Aorta (tissue), 5 donors: ENCODE results near the gene SHANK3. TPM values are rescaled to one million over a fixed set of nuclear protein-coding genes. Genes with fewer than 3 reads are reported as not detected.
"Not testable (repeated sequence)": the region's sequence is repeated elsewhere in the genome, so short reads cannot be mapped to it uniquely, and the experiment has no call there.

Experiments used
- ATAC-seq: fragments of 200-7000 bp; cut with Tn5 transposase; one replicate; pipeline ENCODE4 v1.9.1; 2022; ENCODE audit warnings: moderate library complexity; ENCODE audit not compliant: low FRiP score
- DNase-seq, 2 donors: peaks; one replicate each; pipeline ENCODE4 v3.0.0-alpha.2; 2020
- H3K27ac ChIP-seq, 2 donors: one replicate each; pipeline ENCODE4 v1.5.1; 2013; ENCODE audit warnings: low read length in 2 of 2, mild to moderate bottlenecking in 2 of 2, moderate library complexity in 2 of 2, control low read depth in 1 of 2, inconsistent platforms in 1 of 2, low read depth in 1 of 2
- H3K27me3 ChIP-seq, 2 donors: one replicate each; pipeline ENCODE4 v1.6.1; 2013; ENCODE audit warnings: control low read depth in 1 of 2, low read length in 1 of 2, mild to moderate bottlenecking in 1 of 2, moderate library complexity in 1 of 2; ENCODE audit not compliant: insufficient read depth in 2 of 2, control insufficient read depth in 1 of 2
- H3K36me3 ChIP-seq, 2 donors: one replicate each; pipeline ENCODE4 v1.6.1; 2013; ENCODE audit warnings: control low read depth in 1 of 2, low read length in 1 of 2, mild to moderate bottlenecking in 1 of 2; ENCODE audit not compliant: insufficient read depth in 2 of 2, control insufficient read depth in 1 of 2
- H3K4me1 ChIP-seq, 2 donors: one replicate each; pipeline ENCODE4 v1.6.1; 2013; ENCODE audit warnings: low read length in 2 of 2, control low read depth in 1 of 2, mild to moderate bottlenecking in 1 of 2, moderate library complexity in 1 of 2; ENCODE audit not compliant: insufficient read depth in 2 of 2, control insufficient read depth in 1 of 2
- H3K4me3 ChIP-seq, 2 donors: one replicate each; pipeline ENCODE4 v1.5.1; 2013; ENCODE audit warnings: low read length in 2 of 2, control low read depth in 1 of 2, mild to moderate bottlenecking in 1 of 2
- H3K9me3 ChIP-seq: one replicate; pipeline ENCODE4 v1.6.1; 2013; ENCODE audit warnings: mild to moderate bottlenecking, low read length; ENCODE audit not compliant: control insufficient read depth
- WGBS, 2 donors: extraction: QIAGEN DNeasy Blood & Tissue Kit; methylation state at CpG; one replicate each; pipeline ENCODE4 v1.1.7; 2013; 5-methylcytosine and 5-hydroxymethylcytosine counted together
- intact Hi-C, 2 donors: fragments of 100-400 bp; cut with DNase I; formaldehyde crosslinking; loops; one replicate each; pipeline versions ENCODE4 v1.14.2 to v1.15.0; 2022
- polyA plus RNA-seq, 2 donors: library from polyadenylated mRNA; stranded (reverse); fragments of 200-250 nt; gene quantifications; one replicate each; pipeline ENCODE4 v1.2.3, GENCODE V29; 2013
- total RNA-seq, 2 donors: library from RNA; stranded (reverse); fragmentation: NEBNext Ultra II Directional; extraction: Animal tissue kit (Norgen Biotek cat#: 25700); gene quantifications; one replicate each; pipeline ENCODE4 v1.2.1, GENCODE V29; 2021
- donor health status: healthy with polysubstance abuse.
- donor health status: Bipolar disorder and iron deficiency.
- donor health status: DM: no; HTN: no; CAD: no.
- donor health status: DM: no; HTN: no; CAD: no.
- donor health status: DM: yes; HTN: yes; CAD: no.

The SHANK3 gene
- total and polyA plus RNA-seq, 4 donors, result 0.63 to 62.9 (median 25.9) TPM

- H3K4me1 ChIP-seq, H3K36me3 ChIP-seq, H3K27me3 ChIP-seq, H3K27ac ChIP-seq, H3K4me3 ChIP-seq, H3K9me3 ChIP-seq, intact Hi-C loops, ATAC-seq: not testable (repeated sequence)
- DNase-seq, result peak in 1 of 2 donors; percentile 51
- 81 to 85% methylated on average over 17 of the region's 17 CpGs for WGBS, 2 donors
These were observed 29.4 kb upstream of the SHANK3 start for GRCh38 chr22:50643021-50643820.

GRCh38 chr22:50643821-50644101 lies 28.9 kb upstream of the SHANK3 start:
- ATAC-seq, H3K9me3 ChIP-seq, H3K4me1 ChIP-seq, H3K27me3 ChIP-seq, DNase-seq, H3K36me3 ChIP-seq, H3K4me3 ChIP-seq, intact Hi-C loops, H3K27ac ChIP-seq: not testable (repeated sequence)
- 64 to 71% methylated on average over 3 of the region's 3 CpGs for WGBS, 2 donors

GRCh38 chr22:50653256-50653655 lies 19.4 kb upstream of the SHANK3 start:
- intact Hi-C loops, result no loop called here
- no peak for DNase-seq

GRCh38 chr22:50654664-50655063 lies 18.0 kb upstream of the SHANK3 start:
- H3K27ac ChIP-seq, intact Hi-C loops, H3K9me3 ChIP-seq, H3K36me3 ChIP-seq, H3K4me1 ChIP-seq, H3K4me3 ChIP-seq, H3K27me3 ChIP-seq, ATAC-seq: not testable (repeated sequence)
- peak in 1 of 2 donors; percentile 38 for DNase-seq
- WGBS, 2 donors, result 79 to 82% methylated on average over 6 of the region's 6 CpGs

More at GRCh38 chr22:50653256-50653655, 19.4 kb upstream of the SHANK3 start:
- Histone ChIP-seq H3K9me3 (no peaks in the 10 kb centered on the region), H3K36me3 (no peaks in the 10 kb centered on the region), H3K27me3 (no peaks in the 10 kb centered on the region), H3K27ac (no peak overlapping the region), H3K4me3 (no peak overlapping the region), H3K4me1 (no peaks in the 10 kb centered on the region)
- 85% methylated on average over 10 of the region's 10 CpGs for WGBS, 2 donors
- no peak for ATAC-seq

GRCh38 chr22:50656122-50657070 lies 16.2 kb upstream of the SHANK3 start:
- no peaks in the 10 kb centered on the region for H3K27me3 ChIP-seq
- intact Hi-C loops, result no loop called here

GRCh38 chr22:50657925-50658324 lies 14.7 kb upstream of the SHANK3 start:
- Histone ChIP-seq H3K27ac (no peak overlapping the region), H3K36me3 (no peaks in the 10 kb centered on the region), H3K4me3 (no peak overlapping the region), H3K27me3 (no peaks in the 10 kb centered on the region), H3K9me3 (no peaks in the 10 kb centered on the region), H3K4me1 (no peaks in the 10 kb centered on the region)
- intact Hi-C loops, result no loop called here
- 68 to 78% methylated on average over 4 of the region's 4 CpGs for WGBS, 2 donors
- ATAC-seq (no peak), DNase-seq (no peak)

More at GRCh38 chr22:50656122-50657070, 16.2 kb upstream of the SHANK3 start:
- WGBS, 2 donors, result 64 to 66% methylated on average over 23 of the region's 23 CpGs
- peak in 1 of 2 donors; percentile 74 for DNase-seq
- no peak overlapping the region for H3K27ac ChIP-seq
- H3K4me1 ChIP-seq, result no peaks in the 10 kb centered on the region
- no peak overlapping the region for H3K4me3 ChIP-seq
- no peaks in the 10 kb centered on the region for H3K36me3 ChIP-seq
- no peaks in the 10 kb centered on the region for H3K9me3 ChIP-seq
- peak; percentile 83 for ATAC-seq

DNA sequence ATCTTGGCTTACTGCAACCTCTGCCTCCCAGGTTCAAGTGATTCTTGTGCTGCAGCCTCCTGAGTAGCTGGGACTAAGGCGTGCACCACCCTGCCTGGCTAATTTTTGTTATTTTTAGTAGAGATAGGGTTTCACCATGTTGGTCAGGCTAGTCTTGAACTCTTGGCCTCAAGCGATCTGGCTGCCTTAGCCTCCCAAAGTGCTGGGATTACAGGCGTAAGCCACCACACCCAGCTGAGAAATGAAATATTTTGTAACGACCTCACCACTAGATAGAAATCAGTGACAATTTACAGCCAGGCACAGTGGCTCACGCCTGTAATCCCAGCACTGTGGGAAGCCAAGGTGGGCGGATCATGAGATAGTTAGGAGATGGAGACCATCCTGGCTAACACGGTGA lies 12.9 kb upstream of the SHANK3 start:
- not testable (repeated sequence) for H3K36me3 ChIP-seq, ATAC-seq, H3K27me3 ChIP-seq

GRCh38 chr22:50660306-50660705 lies 12.3 kb upstream of the SHANK3 start:
- Histone ChIP-seq H3K27ac (no peak overlapping the region), H3K4me3 (no peak overlapping the region), H3K4me1 (no peaks in the 10 kb centered on the region), H3K36me3 (no peaks in the 10 kb centered on the region), H3K9me3 (no peaks in the 10 kb centered on the region), H3K27me3 (no peaks in the 10 kb centered on the region)
- ATAC-seq (no peak), DNase-seq (no peak)
- intact Hi-C loops, result no loop called here

More for the DNA sequence above, 12.9 kb upstream of the SHANK3 start:
- DNase-seq, H3K27ac ChIP-seq, H3K4me3 ChIP-seq, H3K4me1 ChIP-seq, intact Hi-C loops, H3K9me3 ChIP-seq: not testable (repeated sequence)
- WGBS, 2 donors, result 90 to 94% methylated on average over 7 of the region's 7 CpGs
